Activated CD4-positive, alpha-beta memory T cell treated with anti-CD3 and anti-CD28 coated beads for 36 hours (primary cell): ENCODE measurements around the gene INTS13. TPM values are rescaled to one million over a fixed set of nuclear protein-coding genes. Genes with fewer than 3 reads are reported as not detected.

Experiments
- CTCF ChIA-PET: fragments of 350-600 bp; sonication (Branson Sonifier 250); formaldehyde crosslinking; loops from one replicate; lab custom pipeline; 2021; ENCODE audit warnings: antibody characterized with exemption, inconsistent platforms; lab: Charles Lee
- POLR2A ChIA-PET: fragments of 350-600 bp; sonication (Branson Sonifier 250); formaldehyde crosslinking; loops from one replicate; lab custom pipeline; 2021; ENCODE audit warnings: antibody characterized with exemption; lab: Charles Lee
- DNase-seq: peaks from one replicate; pipeline ENCODE4 v3.0.0-alpha.2; 2020
- H3K27ac Mint-ChIP-seq: one replicate; pipeline ENCODE4 v1.8.0; 2021; ENCODE audit warnings: mixed read lengths
- H3K27me3 Mint-ChIP-seq: one replicate; pipeline ENCODE4 v1.8.0; 2021; ENCODE audit warnings: mixed read lengths
- H3K36me3 Mint-ChIP-seq: one replicate; pipeline ENCODE4 v1.8.0; 2021; ENCODE audit warnings: mixed read lengths
- H3K4me1 Mint-ChIP-seq: one replicate; pipeline ENCODE4 v1.8.0; 2021; ENCODE audit warnings: low read depth, mixed read lengths
- H3K4me3 Mint-ChIP-seq: one replicate; pipeline ENCODE4 v1.8.0; 2021; ENCODE audit warnings: mild to moderate bottlenecking, mixed read lengths
- H3K9me3 Mint-ChIP-seq: one replicate; pipeline ENCODE4 v1.8.0; 2021; ENCODE audit warnings: mixed read lengths
- intact Hi-C: fragments of 100-400 bp; cut with micrococcal nuclease; formaldehyde crosslinking; loops from one replicate; pipeline ENCODE4 v1.15.1; 2023
- total RNA-seq, 2 experiments: library from RNA; stranded (reverse); gene quantifications; one replicate each; pipeline ENCODE4 v1.2.3, GENCODE V29; 2021

Gene INTS13
- total RNA-seq, 2 experiments from 2014 or later = 54.5 to 54.8 TPM

GRCh38 chr12:26884765-26885576, 52.8 kb downstream of the INTS13 start:
- Mint-ChIP-seq H3K4me1 (peaks cover 7% of the 10 kb centered on the region), H3K36me3 (no peaks in the 10 kb centered on the region), H3K27me3 (peaks cover 4% of the 10 kb centered on the region), H3K27ac (no peak overlapping the region), H3K4me3 (peak overlapping the region; percentile 57), H3K9me3 (peaks cover 3% of the 10 kb centered on the region)
- peak; percentile 87 for DNase-seq
- intact Hi-C loops = loop anchor here (1.0 kb wide), 3 partner anchors 32 to 129 kb away; partner anchors contain the start of genes ITPR2 and TM7SF3
- CTCF ChIA-PET = interaction anchor here (0.6 to 3.5 kb wide), 46 partner anchors 8 to 787 kb away, joined by 3 to 48 read pairs (median 4); partner anchors contain the start of genes ITPR2, MED21 and TM7SF3
- POLR2A ChIA-PET = no interaction called here

- Mint-ChIP-seq H3K27me3 (peaks cover 4% of the 10 kb centered on the region), H3K4me3 (no peak overlapping the region), H3K9me3 (peaks cover 3% of the 10 kb centered on the region), H3K36me3 (no peaks in the 10 kb centered on the region), H3K4me1 (peaks cover 7% of the 10 kb centered on the region), H3K27ac (no peak overlapping the region)
- CTCF ChIA-PET = no interaction called here
- intact Hi-C loops = no loop called here
- no peak for DNase-seq
- POLR2A ChIA-PET = no interaction called here
Measured at GRCh38 chr12:26880625-26881024, 57.2 kb downstream of the INTS13 start.

- H3K27me3 Mint-ChIP-seq = peaks cover 4% of the 10 kb centered on the region
- POLR2A ChIA-PET = no interaction called here
- H3K36me3 Mint-ChIP-seq = no peaks in the 10 kb centered on the region
- peaks cover 3% of the 10 kb centered on the region for H3K9me3 Mint-ChIP-seq
- H3K4me3 Mint-ChIP-seq = no peak overlapping the region
- H3K4me1 Mint-ChIP-seq = no peaks in the 10 kb centered on the region
- no peak overlapping the region for H3K27ac Mint-ChIP-seq
- intact Hi-C loops = no loop called here
- CTCF ChIA-PET = interaction anchor here (1.2 kb wide), 2 partner anchors 26 to 46 kb away, joined by 3 read pairs; partner anchors contain the start of gene ITPR2
- no peak for DNase-seq
Measured at GRCh38 chr12:26878661-26879119, 59.1 kb downstream of the INTS13 start.

- POLR2A ChIA-PET = no interaction called here
- intact Hi-C loops = no loop called here
- CTCF ChIA-PET = interaction anchor here (1.0 kb wide), 1 partner anchor 36 kb away, joined by 3 read pairs; no protein-coding TSS in a partner anchor
- no peaks in the 10 kb centered on the region for H3K9me3 Mint-ChIP-seq
- DNase-seq = no peak
- no peak overlapping the region for H3K27ac Mint-ChIP-seq
- H3K4me1 Mint-ChIP-seq = no peaks in the 10 kb centered on the region
- no peak overlapping the region for H3K4me3 Mint-ChIP-seq
- no peaks in the 10 kb centered on the region for H3K36me3 Mint-ChIP-seq
- no peaks in the 10 kb centered on the region for H3K27me3 Mint-ChIP-seq
Measured at GRCh38 chr12:26874501-26875296, 63.1 kb downstream of the INTS13 start.

GRCh38 chr12:26872625-26873024, 65.2 kb downstream of the INTS13 start:
- Mint-ChIP-seq H3K4me3 (no peak overlapping the region), H3K36me3 (no peaks in the 10 kb centered on the region), H3K4me1 (peaks cover 2% of the 10 kb centered on the region), H3K27ac (no peak overlapping the region), H3K27me3 (no peaks in the 10 kb centered on the region), H3K9me3 (no peaks in the 10 kb centered on the region)
- ChIA-PET CTCF (interaction anchor here (3.6 kb wide), 1 partner anchor 12 kb away, joined by 16 read pairs; no protein-coding TSS in a partner anchor), POLR2A (no interaction called here)
- no peak for DNase-seq
- intact Hi-C loops = no loop called here

- Mint-ChIP-seq H3K9me3 (no peaks in the 10 kb centered on the region), H3K4me1 (peaks cover 8% of the 10 kb centered on the region), H3K27me3 (no peaks in the 10 kb centered on the region), H3K4me3 (no peak overlapping the region), H3K27ac (no peak overlapping the region), H3K36me3 (no peaks in the 10 kb centered on the region)
- POLR2A ChIA-PET = no interaction called here
- intact Hi-C loops = no loop called here
- CTCF ChIA-PET = interaction anchor here (3.6 kb wide), 1 partner anchor 13 kb away, joined by 16 read pairs; no protein-coding TSS in a partner anchor
- DNase-seq = no peak
Measured at GRCh38 chr12:26871985-26872384, 65.8 kb downstream of the INTS13 start.

GRCh38 chr12:26870491-26871419, 67.0 kb downstream of the INTS13 start:
- H3K27me3 Mint-ChIP-seq = no peaks in the 10 kb centered on the region
- ChIA-PET CTCF (interaction anchor here (1.3 to 3.6 kb wide), 2 partner anchors 14 to 21 kb away, joined by 4 to 16 read pairs; no protein-coding TSS in a partner anchor), POLR2A (no interaction called here)
- no peaks in the 10 kb centered on the region for H3K9me3 Mint-ChIP-seq
- H3K36me3 Mint-ChIP-seq = no peaks in the 10 kb centered on the region
- intact Hi-C loops = no loop called here
- peaks cover 10% of the 10 kb centered on the region for H3K4me1 Mint-ChIP-seq
- H3K4me3 Mint-ChIP-seq = no peak overlapping the region
- DNase-seq = no peak
- H3K27ac Mint-ChIP-seq = no peak overlapping the region

- DNase-seq = no peak
- no peaks in the 10 kb centered on the region for H3K9me3 Mint-ChIP-seq
- intact Hi-C loops = no loop called here
- peaks cover 10% of the 10 kb centered on the region for H3K4me1 Mint-ChIP-seq
- ChIA-PET POLR2A (no interaction called here), CTCF (interaction anchor here (1.0 to 3.6 kb wide), 3 partner anchors 15 to 36 kb away, joined by 3 to 16 read pairs (median 4); no protein-coding TSS in a partner anchor)
- H3K27ac Mint-ChIP-seq = no peak overlapping the region
- H3K36me3 Mint-ChIP-seq = no peaks in the 10 kb centered on the region
- no peaks in the 10 kb centered on the region for H3K27me3 Mint-ChIP-seq
- H3K4me3 Mint-ChIP-seq = no peak overlapping the region
Measured at GRCh38 chr12:26869908-26870459, 67.8 kb downstream of the INTS13 start.

GRCh38 chr12:26869104-26869494, 68.7 kb downstream of the INTS13 start:
- H3K27me3 Mint-ChIP-seq = no peaks in the 10 kb centered on the region
- H3K9me3 Mint-ChIP-seq = no peaks in the 10 kb centered on the region
- no peak overlapping the region for H3K4me3 Mint-ChIP-seq
- ChIA-PET POLR2A (no interaction called here), CTCF (interaction anchor here (1.0 to 1.2 kb wide), 2 partner anchors 16 to 35 kb away, joined by 3 to 5 read pairs; no protein-coding TSS in a partner anchor)
- H3K36me3 Mint-ChIP-seq = no peaks in the 10 kb centered on the region
- no peak for DNase-seq
- H3K27ac Mint-ChIP-seq = no peak overlapping the region
- intact Hi-C loops = no loop called here
- peaks cover 10% of the 10 kb centered on the region for H3K4me1 Mint-ChIP-seq

- Mint-ChIP-seq H3K4me1 (peaks cover 10% of the 10 kb centered on the region), H3K9me3 (no peaks in the 10 kb centered on the region), H3K4me3 (no peak overlapping the region), H3K27me3 (no peaks in the 10 kb centered on the region), H3K27ac (no peak overlapping the region), H3K36me3 (no peaks in the 10 kb centered on the region)
- POLR2A ChIA-PET = no interaction called here
- intact Hi-C loops = no loop called here
- CTCF ChIA-PET = interaction anchor here (1.2 kb wide), 1 partner anchor 16 kb away, joined by 5 read pairs; no protein-coding TSS in a partner anchor
- no peak for DNase-seq
Measured at GRCh38 chr12:26868447-26869103, 69.2 kb downstream of the INTS13 start.
